Sigmoid colon (tissue), 7 donors: Measurements from ENCODE around the gene TRMU. TPM values are rescaled to one million over a fixed set of nuclear protein-coding genes. Genes with fewer than 3 reads are reported as not detected.

Source experiments
- DNase-seq: peaks from one replicate; pipeline ENCODE4 v3.0.0-alpha.2; 2019
- H3K27ac ChIP-seq, 4 donors: fragments of 200-600 bp; sonication (generic); one replicate each; pipeline ENCODE4 v1.5.1; 2016 to 2019; ENCODE audit warnings: mild to moderate bottlenecking in 1 of 4
- H3K27me3 ChIP-seq, 3 donors: fragments of 200-600 bp; sonication (generic); one replicate each; pipeline ENCODE4 v1.5.1; 2019; ENCODE audit warnings: mild to moderate bottlenecking in 1 of 3
- H3K36me3 ChIP-seq, 4 donors: fragments of 200-600 bp; sonication (generic); one replicate each; pipeline ENCODE4 v1.5.1; 2016 to 2019
- H3K4me1 ChIP-seq, 4 donors: fragments of 200-600 bp; sonication (generic); one replicate each; pipeline ENCODE4 v1.5.1; 2017 to 2019
- H3K4me3 ChIP-seq, 4 donors: fragments of 200-600 bp; sonication (generic); one replicate each; pipeline ENCODE4 v1.5.1; 2017 to 2019; ENCODE audit warnings: mild to moderate bottlenecking in 2 of 4, moderate library complexity in 1 of 4
- H3K9me3 ChIP-seq, 4 donors: fragments of 200-600 bp in 3 of 4; sonication (generic) in 3 of 4; one replicate each; pipeline versions ENCODE4 v1.5.1 to v1.6.1; 2013 to 2019
- EP300 ChIP-seq, 4 donors: sonication (generic); formaldehyde crosslinking; IDR thresholded peaks; one replicate each; pipeline ENCODE4 v1.6.1; 2017; ENCODE audit warnings: antibody characterized with exemption in 4 of 4
- POLR2A ChIP-seq, 2 donors: fragments of 450-650 bp; IDR thresholded peaks; one replicate each; pipeline ENCODE4 v1.6.1; 2016; ENCODE audit warnings: antibody characterized with exemption in 2 of 2, mild to moderate bottlenecking in 2 of 2, moderate library complexity in 2 of 2
- POLR2AphosphoS5 ChIP-seq, 4 donors: sonication (generic); formaldehyde crosslinking; IDR thresholded peaks; one replicate each; pipeline ENCODE4 v1.6.1; 2017; ENCODE audit warnings: antibody characterized with exemption in 4 of 4
- WGBS, 2 donors: extraction: QIAGEN DNeasy Blood & Tissue Kit; methylation state at CpG; one replicate each; pipeline ENCODE4 v1.1.7; 2013; 5-methylcytosine and 5-hydroxymethylcytosine counted together
- intact Hi-C: fragments of 100-400 bp; cut with DNase I; formaldehyde crosslinking; loops from one replicate; pipeline ENCODE4 v1.15.1; 2023
- polyA plus RNA-seq, 3 donors: library from polyadenylated mRNA; stranded (reverse); fragments of 200-250 nt; gene quantifications; one replicate each; pipeline ENCODE4 v1.2.3, GENCODE V29; 2013
- total RNA-seq, 4 donors: library from RNA; depleted of rRNA; stranded (reverse); fragments of >200 nt; gene quantifications; one replicate each; pipeline ENCODE4 v1.1.0, GENCODE V29; 2016
- TF ChIP-seq, protein P1 (sequence below), 4 experiments: fragments of 450-650 bp in 3 of 4; fragments of 200-600 bp in 1 of 4; IDR thresholded peaks; one replicate each; pipeline ENCODE4 v1.5.1; 2016 to 2019; ENCODE audit warnings: antibody characterized with exemption in 4 of 4, mild to moderate bottlenecking in 3 of 4, moderate library complexity in 2 of 4
- donor health status: healthy with polysubstance abuse.
- donor health status: Bipolar disorder and iron deficiency.
- donor health status: healthy.

The TRMU gene
- total and polyA plus RNA-seq, 7 donors, result 12.5 to 38.7 (median 21.9) TPM

DNA sequence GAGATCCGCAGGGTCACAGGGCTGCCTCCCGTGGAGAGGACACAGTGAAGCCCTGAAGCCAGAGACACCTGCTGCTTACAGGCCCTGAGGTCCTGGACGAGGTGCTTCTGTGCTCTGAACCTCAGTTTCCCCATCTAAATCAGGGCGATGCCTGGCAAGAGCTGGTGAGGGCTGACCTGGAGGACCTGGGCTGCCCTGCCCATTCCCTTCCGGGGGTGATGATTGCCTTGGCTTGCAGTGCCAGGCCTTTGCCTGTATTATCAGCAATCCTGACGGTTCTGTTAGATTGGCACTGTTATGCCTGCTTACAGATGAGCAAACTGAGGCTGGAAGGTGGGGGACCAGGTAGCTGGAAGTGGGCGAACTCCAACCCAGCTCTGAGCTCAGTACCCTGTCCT is 46.7 kb upstream of the TRMU start:
- Histone ChIP-seq H3K27ac (no peak overlapping the region), H3K9me3 (peaks cover 0 to 3% (median 0%) of the 10 kb centered on the region in 4 donors), H3K4me3 (no peak overlapping the region), H3K27me3 (no peaks in the 10 kb centered on the region), H3K4me1 (no peaks in the 10 kb centered on the region), H3K36me3 (peaks cover 22 to 91% (median 38%) of the 10 kb centered on the region in 4 donors)
- DNase-seq, result no peak
- 92 to 93% methylated on average over 7 of the region's 7 CpGs for WGBS, 2 donors
- intact Hi-C loops, result no loop called here
- no peak for TF ChIP-seq EP300 (IDR thresholded peaks at IDR 0.05)
- no peak for TF ChIP-seq POLR2AphosphoS5 (IDR thresholded peaks at IDR 0.05)
- no peak for TF ChIP-seq POLR2A (IDR thresholded peaks at IDR 0.05)
- TF ChIP-seq, protein P1, sequence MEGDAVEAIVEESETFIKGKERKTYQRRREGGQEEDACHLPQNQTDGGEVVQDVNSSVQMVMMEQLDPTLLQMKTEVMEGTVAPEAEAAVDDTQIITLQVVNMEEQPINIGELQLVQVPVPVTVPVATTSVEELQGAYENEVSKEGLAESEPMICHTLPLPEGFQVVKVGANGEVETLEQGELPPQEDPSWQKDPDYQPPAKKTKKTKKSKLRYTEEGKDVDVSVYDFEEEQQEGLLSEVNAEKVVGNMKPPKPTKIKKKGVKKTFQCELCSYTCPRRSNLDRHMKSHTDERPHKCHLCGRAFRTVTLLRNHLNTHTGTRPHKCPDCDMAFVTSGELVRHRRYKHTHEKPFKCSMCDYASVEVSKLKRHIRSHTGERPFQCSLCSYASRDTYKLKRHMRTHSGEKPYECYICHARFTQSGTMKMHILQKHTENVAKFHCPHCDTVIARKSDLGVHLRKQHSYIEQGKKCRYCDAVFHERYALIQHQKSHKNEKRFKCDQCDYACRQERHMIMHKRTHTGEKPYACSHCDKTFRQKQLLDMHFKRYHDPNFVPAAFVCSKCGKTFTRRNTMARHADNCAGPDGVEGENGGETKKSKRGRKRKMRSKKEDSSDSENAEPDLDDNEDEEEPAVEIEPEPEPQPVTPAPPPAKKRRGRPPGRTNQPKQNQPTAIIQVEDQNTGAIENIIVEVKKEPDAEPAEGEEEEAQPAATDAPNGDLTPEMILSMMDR (IDR thresholded peaks at IDR 0.05), result no peak

DNA sequence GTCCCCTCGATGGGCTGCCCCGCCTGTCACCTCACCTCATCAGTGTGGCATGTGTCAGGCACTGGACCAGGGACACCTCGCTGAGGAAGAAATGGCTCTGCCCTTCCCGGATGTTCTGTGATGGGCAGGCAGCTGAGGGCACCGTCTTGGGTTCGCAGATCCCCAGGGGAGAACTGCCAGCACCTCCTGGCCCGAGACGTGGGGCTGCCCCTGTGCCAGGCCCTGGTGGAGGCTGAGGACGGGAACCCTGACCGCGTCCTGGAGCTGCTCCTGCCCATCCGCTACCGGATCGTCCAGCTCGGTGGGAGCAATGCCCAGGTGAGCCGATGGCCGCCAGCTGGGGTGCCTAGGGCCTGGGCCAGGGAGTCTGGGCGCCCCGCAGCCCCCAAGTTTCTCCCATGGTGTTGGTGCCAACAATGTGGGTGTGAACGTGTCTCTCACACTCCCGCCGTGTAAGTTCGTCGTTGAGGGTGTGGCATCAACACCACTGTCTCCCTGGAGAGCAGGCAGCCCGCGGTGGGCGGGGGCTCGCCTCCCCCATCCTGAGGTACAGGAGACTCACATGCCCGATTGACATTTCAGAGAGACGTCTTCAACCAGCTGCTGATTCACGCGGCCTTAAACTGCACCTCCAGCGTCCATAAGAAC is 46.1 kb upstream of the TRMU start:
- H3K4me3 ChIP-seq, result no peak overlapping the region
- TF ChIP-seq EP300 (IDR thresholded peaks at IDR 0.05) (no peak), POLR2A (IDR thresholded peaks at IDR 0.05) (no peak), POLR2AphosphoS5 (IDR thresholded peaks at IDR 0.05) (no peak)
- TF ChIP-seq, protein P1 (IDR thresholded peaks at IDR 0.05), result no peak
- intact Hi-C loops, result no loop called here
- no peaks in the 10 kb centered on the region for H3K4me1 ChIP-seq
- no peaks in the 10 kb centered on the region for H3K27me3 ChIP-seq
- peaks cover 0 to 3% (median 0%) of the 10 kb centered on the region in 4 donors for H3K9me3 ChIP-seq
- H3K27ac ChIP-seq, result no peak overlapping the region
- H3K36me3 ChIP-seq, result peaks cover 17 to 85% (median 35%) of the 10 kb centered on the region in 4 donors
- no peak for DNase-seq
- WGBS, 2 donors, result 90 to 92% methylated on average over 33 of the region's 33 CpGs

DNA sequence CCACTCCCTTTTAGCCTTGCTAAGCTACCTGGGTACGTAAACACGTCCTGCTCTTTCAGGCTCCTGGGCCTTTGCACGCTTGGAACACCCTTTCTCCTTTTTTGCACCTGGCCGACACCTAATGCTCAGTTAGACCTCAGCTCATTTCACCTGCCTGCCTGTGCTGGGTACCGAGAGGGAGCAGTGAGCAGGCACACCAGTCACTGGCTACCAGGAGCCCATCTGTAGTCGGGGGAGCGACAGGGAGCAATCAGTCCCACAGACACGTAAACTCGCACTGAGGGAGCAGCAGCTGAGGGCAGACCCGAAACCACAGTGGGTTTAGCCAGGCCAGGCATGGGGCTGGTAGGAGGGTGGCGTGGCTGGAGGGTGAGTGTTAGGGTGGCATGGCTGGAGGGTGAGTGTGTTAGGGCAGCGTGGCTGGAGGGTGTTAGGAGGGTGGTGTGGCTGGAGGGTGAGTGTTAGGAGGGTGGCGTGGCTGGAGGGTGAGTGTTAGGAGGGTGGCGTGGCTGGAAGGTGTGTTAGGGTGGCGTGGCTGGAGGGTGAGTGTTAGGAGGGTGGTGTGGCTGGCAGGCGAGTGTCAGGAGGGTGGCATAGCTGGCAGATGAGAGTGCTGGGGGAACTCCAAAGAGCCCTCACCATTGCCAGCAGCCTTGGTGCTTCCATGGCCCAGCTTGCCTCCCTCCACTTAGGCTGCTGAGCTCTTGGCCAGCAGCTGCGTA is 45.2 kb upstream of the TRMU start:
- no peak for DNase-seq
- TF ChIP-seq POLR2A (IDR thresholded peaks at IDR 0.05) (no peak), EP300 (IDR thresholded peaks at IDR 0.05) (no peak), POLR2AphosphoS5 (IDR thresholded peaks at IDR 0.05) (no peak)
- TF ChIP-seq, protein P1 (IDR thresholded peaks at IDR 0.05), result no peak

DNA sequence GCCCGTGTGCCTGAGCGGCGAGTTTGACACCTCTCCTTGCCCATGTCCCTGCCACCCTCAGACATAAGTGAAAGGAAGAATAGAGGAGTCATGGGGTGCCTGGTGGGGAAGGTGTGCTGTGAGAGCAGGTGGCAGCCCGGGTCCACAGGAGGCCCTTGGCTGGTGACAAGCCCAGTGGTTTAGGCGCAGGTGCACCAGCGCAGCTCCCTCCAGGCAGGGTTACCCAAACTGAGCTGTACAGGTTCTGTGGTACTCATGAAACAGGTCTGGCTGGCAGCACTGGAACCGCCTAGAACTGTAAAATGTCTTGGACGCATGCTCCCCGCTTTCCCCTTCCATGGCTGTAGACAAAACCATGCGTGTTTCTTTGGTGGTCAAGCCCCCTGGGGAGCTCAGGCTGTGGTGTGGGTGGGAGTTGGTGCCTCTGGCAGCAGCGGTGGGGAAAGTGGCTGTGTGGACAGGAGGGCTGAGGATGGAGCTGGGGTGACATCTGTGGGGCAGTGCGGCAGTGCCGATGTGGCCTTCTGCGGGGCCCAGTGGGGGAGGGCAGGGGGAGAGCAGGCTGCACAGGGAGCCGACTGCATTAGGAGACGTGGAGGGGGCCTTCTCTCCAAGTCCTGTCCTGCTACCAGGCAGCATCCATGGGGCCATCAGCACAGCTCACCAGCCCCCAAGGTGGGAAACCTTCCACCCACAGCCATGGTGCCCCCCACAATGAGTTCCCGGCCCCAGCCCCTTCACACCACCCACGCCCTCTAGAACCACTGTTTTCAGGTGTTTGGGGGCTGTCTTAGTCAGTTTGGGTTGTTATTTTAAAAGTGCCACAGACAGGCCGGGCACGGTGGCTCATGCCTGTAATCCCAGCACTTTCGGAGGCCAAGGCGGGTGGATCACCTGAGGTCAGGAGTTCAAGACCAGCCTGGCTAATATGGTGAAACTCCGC is 44.4 kb upstream of the TRMU start:
- TF ChIP-seq POLR2A (IDR thresholded peaks at IDR 0.05) (no peak), POLR2AphosphoS5 (IDR thresholded peaks at IDR 0.05) (no peak), EP300 (IDR thresholded peaks at IDR 0.05) (no peak)
- TF ChIP-seq, protein P1 (IDR thresholded peaks at IDR 0.05), result no peak
- no peak overlapping the region for H3K27ac ChIP-seq
- DNase-seq, result no peak
- peaks cover 0 to 8% (median 7%) of the 10 kb centered on the region in 4 donors for H3K4me1 ChIP-seq
- 96% methylated on average over 23 of the region's 23 CpGs for WGBS, 2 donors
- H3K9me3 ChIP-seq, result peaks cover 0 to 3% (median 0%) of the 10 kb centered on the region in 4 donors
- H3K27me3 ChIP-seq, result no peaks in the 10 kb centered on the region
- no peak overlapping the region for H3K4me3 ChIP-seq
- H3K36me3 ChIP-seq, result peaks cover 10 to 68% (median 25%) of the 10 kb centered on the region in 4 donors
- intact Hi-C loops, result no loop called here

More for the DNA sequence above, 45.2 kb upstream of the TRMU start:
- peaks cover 0 to 3% (median 0%) of the 10 kb centered on the region in 4 donors for H3K9me3 ChIP-seq
- no peak overlapping the region for H3K27ac ChIP-seq
- WGBS, 2 donors, result 95% methylated on average over 17 of the region's 17 CpGs
- H3K4me1 ChIP-seq, result no peaks in the 10 kb centered on the region
- no peak overlapping the region for H3K4me3 ChIP-seq
- H3K27me3 ChIP-seq, result no peaks in the 10 kb centered on the region
- H3K36me3 ChIP-seq, result peaks cover 10 to 76% (median 29%) of the 10 kb centered on the region in 4 donors
- intact Hi-C loops, result no loop called here
